NCI-H748 treated with DMSO at 0.1 percent for 48 hours (cell line): Measurements from ENCODE around the gene SERPINA4.

Experiments
- DNase-seq: peaks from one replicate; lab custom pipeline; 2025; lab: John Stamatoyannopoulos, UW

The SERPINA4 gene

DNA sequence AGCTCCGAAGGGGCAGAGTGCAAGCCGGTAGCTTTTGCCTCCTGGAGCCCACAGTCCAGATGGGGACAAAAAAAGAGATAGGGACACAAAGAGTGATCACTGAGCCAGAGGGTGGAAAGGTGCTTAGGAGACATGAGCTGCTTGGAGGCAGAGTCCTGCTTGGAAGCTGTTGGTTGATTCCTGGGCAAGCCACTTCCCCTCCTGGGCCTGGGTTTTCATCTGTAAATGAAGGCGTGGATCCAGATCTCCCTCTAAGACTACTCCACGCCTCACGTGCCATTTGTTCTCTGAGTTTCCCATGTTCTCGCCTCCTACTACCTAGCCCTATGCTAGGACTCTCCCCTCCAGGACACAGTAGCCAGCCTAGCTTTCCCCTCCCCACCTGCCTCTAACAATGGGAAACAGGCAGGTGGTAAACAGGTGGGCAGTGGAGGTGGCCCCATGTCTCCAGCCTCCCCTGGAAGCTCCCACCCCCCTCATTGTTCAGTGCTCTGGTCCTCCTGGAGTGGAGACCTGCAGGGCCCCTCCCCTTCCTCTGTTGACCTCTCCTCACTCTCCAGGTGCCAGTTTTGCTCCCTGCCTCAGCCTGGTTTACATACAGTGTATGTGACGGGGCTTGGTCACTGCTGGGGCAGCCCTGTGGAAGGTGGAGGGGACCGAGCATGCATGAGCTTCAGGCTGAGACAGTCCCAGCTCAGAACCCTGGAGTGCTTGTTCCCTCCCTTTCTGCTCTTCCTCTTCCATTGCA lies 54.8 kb downstream of the SERPINA4 start:
- no peak for DNase-seq

DNA sequence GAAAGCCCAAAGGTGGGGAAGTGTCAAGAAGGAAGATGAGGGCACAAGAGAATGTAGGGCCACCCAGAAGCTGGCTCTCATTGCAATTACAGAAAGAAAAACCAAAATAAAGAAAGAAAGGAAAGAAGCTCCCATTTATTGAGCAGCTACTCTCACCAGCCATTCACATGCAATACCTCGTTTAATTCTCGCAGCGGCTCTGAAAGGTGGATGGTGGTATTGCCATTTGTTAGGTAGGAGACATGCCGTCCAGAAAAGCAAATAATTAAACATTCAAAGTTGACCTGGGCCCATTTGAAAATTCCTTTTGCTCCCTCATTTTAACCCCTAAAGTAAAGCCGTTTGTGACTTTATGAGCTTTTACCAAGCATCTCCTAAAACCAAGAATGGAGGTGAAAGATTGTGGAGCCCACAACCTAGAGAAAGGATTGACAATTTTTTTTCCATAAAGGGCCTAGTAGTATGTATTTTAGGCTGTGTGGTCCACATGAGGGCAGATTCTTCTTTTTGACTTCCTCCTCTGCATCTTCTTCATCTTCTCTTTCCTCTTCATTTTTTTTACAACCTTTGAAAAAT lies 56.2 kb downstream of the SERPINA4 start:
- no peak for DNase-seq

DNA sequence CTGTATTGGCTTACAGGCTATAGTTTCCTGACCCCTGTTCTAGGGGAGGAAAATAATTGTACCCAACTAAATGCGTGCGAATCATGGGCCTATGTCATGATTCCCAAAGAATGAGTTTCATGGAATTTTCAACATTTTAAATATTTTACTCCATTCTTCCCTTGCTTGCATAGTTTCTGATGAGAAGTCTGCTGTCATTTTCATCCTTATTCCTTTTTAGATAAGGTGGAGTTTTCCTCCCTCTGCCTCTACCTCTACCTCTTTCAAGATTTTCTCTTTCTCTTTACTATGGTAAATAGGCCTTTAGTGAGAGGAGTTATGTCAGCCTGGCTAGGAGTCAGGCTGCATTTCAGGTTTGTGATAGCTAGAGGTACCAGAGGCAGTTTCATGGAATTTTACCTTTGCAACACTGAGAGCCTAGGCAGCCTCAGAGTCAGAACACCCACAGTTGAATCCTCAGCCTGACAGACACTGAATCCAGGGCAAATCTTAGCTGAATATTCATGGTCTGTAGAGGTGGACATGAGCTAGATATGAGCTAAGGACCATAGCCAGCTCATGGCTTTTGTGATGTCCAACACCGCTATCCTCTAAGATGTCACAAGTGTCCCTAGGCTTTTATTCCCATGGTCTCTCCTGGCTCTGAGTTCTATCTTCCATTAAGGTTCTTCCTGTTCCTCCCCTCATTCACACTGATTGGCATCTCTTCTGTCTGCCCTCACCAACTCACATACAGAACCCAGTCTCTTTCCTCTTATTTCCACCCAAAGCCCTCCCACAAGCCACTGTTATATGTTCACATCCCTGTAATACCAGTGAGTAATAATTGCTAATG lies 57.0 kb downstream of the SERPINA4 start:
- no peak for DNase-seq

DNA sequence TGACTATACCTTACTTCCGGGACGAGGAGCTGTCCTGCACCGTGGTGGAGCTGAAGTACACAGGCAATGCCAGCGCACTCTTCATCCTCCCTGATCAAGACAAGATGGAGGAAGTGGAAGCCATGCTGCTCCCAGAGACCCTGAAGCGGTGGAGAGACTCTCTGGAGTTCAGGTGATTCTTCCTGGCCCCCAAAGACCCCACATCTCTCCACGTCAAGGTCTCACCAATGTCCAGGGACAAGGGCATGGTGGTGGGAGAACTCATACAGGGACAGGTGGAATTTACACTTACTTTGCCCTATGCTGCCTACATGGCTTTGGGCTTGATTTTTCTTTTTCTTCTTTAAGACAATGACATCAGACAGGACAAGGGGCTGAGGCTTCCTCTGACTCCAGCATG lies 58.1 kb downstream of the SERPINA4 start:
- DNase-seq = no peak
